Astrocyte of the cerebellum (primary cell): Measurements from ENCODE around the gene SPSB2.

Source experiments
- DNase-seq: peaks from one replicate; pipeline ENCODE4 v3.0.0-alpha.2; 2011; ENCODE audit warnings: low read depth
- H3K4me3 ChIP-seq: 2 replicates; pipeline ENCODE4 v1.5.1; 2011; ENCODE audit warnings: mild to moderate bottlenecking, low read depth, low read length, moderate library complexity
- CTCF ChIP-seq: IDR thresholded peaks from 2 replicates; pipeline ENCODE4 v1.5.1; 2012; ENCODE audit warnings: low read length, low read depth, moderate library complexity, mild to moderate bottlenecking; ENCODE audit errors: missing control alignments
- in situ Hi-C: cut with HindIII; loops from 2 replicates; pipeline ENCODE4 v1.10.0; 2017; ENCODE audit warnings: low sequenced_read_pairs

SPSB2 gene

GRCh38 chr12:6849427-6849826, 23.7 kb downstream of the SPSB2 start:
- in situ Hi-C loops: no loop called here
- no peak overlapping the region for H3K4me3 ChIP-seq
- TF ChIP-seq CTCF: no peak
- no peak for DNase-seq

GRCh38 chr12:6847676-6848075, 25.4 kb downstream of the SPSB2 start:
- no peak for DNase-seq
- in situ Hi-C loops: no loop called here
- TF ChIP-seq CTCF: no peak
- H3K4me3 ChIP-seq: no peak overlapping the region

GRCh38 chr12:6846316-6846869, 26.7 kb downstream of the SPSB2 start:
- no peak overlapping the region for H3K4me3 ChIP-seq
- in situ Hi-C loops: no loop called here
- no peak for DNase-seq
- TF ChIP-seq CTCF: no peak

GRCh38 chr12:6845395-6845794, 27.7 kb downstream of the SPSB2 start:
- in situ Hi-C loops: no loop called here
- H3K4me3 ChIP-seq: no peak overlapping the region
- DNase-seq: no peak
- no peak for TF ChIP-seq CTCF

- DNase-seq: no peak
- no peak for TF ChIP-seq CTCF
- no peak overlapping the region for H3K4me3 ChIP-seq
- in situ Hi-C loops: no loop called here
Measured at GRCh38 chr12:6843118-6843902, 29.8 kb downstream of the SPSB2 start.

- no peak for DNase-seq
- H3K4me3 ChIP-seq: no peak overlapping the region
- in situ Hi-C loops: no loop called here
- TF ChIP-seq CTCF: no peak
Measured at GRCh38 chr12:6842075-6842474, 31.0 kb downstream of the SPSB2 start.
